DOHH2 (cell line): Measurements from ENCODE around the gene SLC6A20.

Source experiments
- H3F3A ChIP-seq: fragments of 200-600 bp; sonication (generic), shearing (Covaris generic); 2 replicates; pipeline ENCODE4 v1.6.0; 2016; ENCODE audit warnings: antibody characterized with exemption, mild to moderate bottlenecking; ENCODE audit not compliant: control insufficient read depth, insufficient read depth
- H3K27ac ChIP-seq: fragments of 200-600 bp; sonication (generic); 2 replicates; pipeline ENCODE4 v1.5.1; 2014; ENCODE audit warnings: low read depth, mild to moderate bottlenecking, low read length, moderate library complexity
- H3K27me3 ChIP-seq: fragments of 200-600 bp; sonication (generic); 2 replicates; pipeline ENCODE4 v1.6.1; 2014; ENCODE audit warnings: mild to moderate bottlenecking, low read length, mixed read lengths; ENCODE audit not compliant: control insufficient read depth
- H3K36me3 ChIP-seq: fragments of 200-600 bp; sonication (generic); 2 replicates; pipeline ENCODE4 v1.6.1; 2014; ENCODE audit warnings: mild to moderate bottlenecking, low read length, moderate library complexity, mixed read lengths; ENCODE audit not compliant: control insufficient read depth
- H3K4me1 ChIP-seq: fragments of 200-600 bp; sonication (generic); 2 replicates; pipeline ENCODE4 v1.6.1; 2014; ENCODE audit warnings: mild to moderate bottlenecking, low read length, mixed read lengths; ENCODE audit not compliant: control insufficient read depth
- H3K4me2 ChIP-seq: fragments of 200-600 bp; sonication (generic); 2 replicates; pipeline ENCODE4 v1.6.0; 2014; ENCODE audit warnings: mild to moderate bottlenecking, low read length, moderate library complexity
- H3K4me3 ChIP-seq: fragments of 200-600 bp; sonication (generic); 2 replicates; pipeline ENCODE4 v1.5.1; 2014; ENCODE audit warnings: mild to moderate bottlenecking, low read length, mixed read lengths
- H3K79me2 ChIP-seq: fragments of 200-600 bp; sonication (generic); 2 replicates; pipeline ENCODE4 v1.6.1; 2014; ENCODE audit warnings: mild to moderate bottlenecking, low read length, mixed read lengths; ENCODE audit not compliant: control insufficient read depth
- H3K9me2 ChIP-seq: fragments of 200-600 bp; sonication (generic); replicated peaks from 2 replicates; pipeline ENCODE4 v1.6.1; 2014; ENCODE audit warnings: mild to moderate bottlenecking, low read length, mixed read lengths; ENCODE audit not compliant: control insufficient read depth
- H3K9me3 ChIP-seq: fragments of 200-600 bp; sonication (generic); 2 replicates; pipeline ENCODE4 v1.6.1; 2014; ENCODE audit warnings: antibody characterized with exemption, low read length, mixed read lengths; ENCODE audit not compliant: control insufficient read depth, insufficient read depth
- H4K20me1 ChIP-seq: fragments of 200-600 bp; sonication (generic); 2 replicates; pipeline ENCODE4 v1.6.0; 2014; ENCODE audit warnings: low read depth, mild to moderate bottlenecking, antibody characterized with exemption, low read length, moderate library complexity; ENCODE audit not compliant: control insufficient read depth, insufficient read depth
- CTCF ChIP-seq: fragments of 200-600 bp; sonication (generic); IDR thresholded peaks from one replicate; pipeline ENCODE4 v1.5.1; 2014; ENCODE audit warnings: antibody characterized with exemption, mild to moderate bottlenecking, low read depth, low read length; ENCODE audit not compliant: poor library complexity, severe bottlenecking
- EZH2phosphoT487 ChIP-seq: fragments of 200-600 bp; sonication (generic); IDR thresholded peaks from 2 replicates; pipeline ENCODE4 v1.6.1; 2017; ENCODE audit warnings: borderline replicate concordance, mild to moderate bottlenecking, antibody characterized with exemption, low read length, moderate library complexity, mixed read lengths

SLC6A20 gene

GRCh38 chr3:45794660-45795059 is 1.7 kb downstream of the SLC6A20 start:
- H3K9me2 ChIP-seq = no peaks in the 10 kb centered on the region
- H3K27me3 ChIP-seq = no peaks in the 10 kb centered on the region
- H3K79me2 ChIP-seq = no peaks in the 10 kb centered on the region
- no peaks in the 10 kb centered on the region for H3K9me3 ChIP-seq
- no peak overlapping the region for H3K27ac ChIP-seq
- H3K4me2 ChIP-seq = no peak overlapping the region
- no peaks in the 10 kb centered on the region for H3F3A ChIP-seq
- H4K20me1 ChIP-seq = no peaks in the 10 kb centered on the region
- H3K4me3 ChIP-seq = no peak overlapping the region
- no peaks in the 10 kb centered on the region for H3K36me3 ChIP-seq
- peaks cover 7% of the 10 kb centered on the region for H3K4me1 ChIP-seq
- TF ChIP-seq CTCF (no peak), EZH2phosphoT487 (no peak)

GRCh38 chr3:45794177-45794560 is 2.2 kb downstream of the SLC6A20 start:
- H3K4me2 ChIP-seq = no peak overlapping the region
- H4K20me1 ChIP-seq = no peaks in the 10 kb centered on the region

GRCh38 chr3:45793482-45794176 is 2.7 kb downstream of the SLC6A20 start:
- no peaks in the 10 kb centered on the region for H4K20me1 ChIP-seq
- no peak for TF ChIP-seq CTCF
- TF ChIP-seq EZH2phosphoT487 = no peak
- H3K36me3 ChIP-seq = no peaks in the 10 kb centered on the region
- no peaks in the 10 kb centered on the region for H3F3A ChIP-seq
- no peaks in the 10 kb centered on the region for H3K27me3 ChIP-seq
- no peak overlapping the region for H3K27ac ChIP-seq
- no peak overlapping the region for H3K4me2 ChIP-seq
- H3K9me2 ChIP-seq = no peaks in the 10 kb centered on the region
- H3K4me3 ChIP-seq = no peak overlapping the region
- peaks cover 4% of the 10 kb centered on the region; the same call in 1 of the 2 replicates for H3K9me3 ChIP-seq
- H3K79me2 ChIP-seq = no peaks in the 10 kb centered on the region
- H3K4me1 ChIP-seq = peaks cover 7% of the 10 kb centered on the region

More at GRCh38 chr3:45794177-45794560, 2.2 kb downstream of the SLC6A20 start:
- Histone ChIP-seq H3K27ac (no peak overlapping the region), H3K9me3 (no peaks in the 10 kb centered on the region), H3K4me3 (no peak overlapping the region), H3K27me3 (no peaks in the 10 kb centered on the region), H3K36me3 (no peaks in the 10 kb centered on the region), H3K4me1 (peaks cover 7% of the 10 kb centered on the region), H3K9me2 (no peaks in the 10 kb centered on the region), H3F3A (no peaks in the 10 kb centered on the region), H3K79me2 (no peaks in the 10 kb centered on the region)
- no peak for TF ChIP-seq CTCF
- TF ChIP-seq EZH2phosphoT487 = no peak
